Panc1 (cell line): ENCODE measurements around the gene HOXA11. TPM values are rescaled to one million over a fixed set of nuclear protein-coding genes. Genes with fewer than 3 reads are reported as not detected.

Experiments
- ATAC-seq: fragments of 200-7000 bp; cut with Tn5 transposase; 2 replicates; pipeline ENCODE4 v1.9.1; 2020; ENCODE audit warnings: mild to moderate bottlenecking, moderate library complexity
- BruUV-seq: library from RNA; stranded (reverse); fragments of 400-500 nt; replicated peaks from 2 replicates; lab custom pipeline; 2021; lab: Mats Ljungman, UMichigan
- CTCF ChIA-PET: fragments of 300-600 bp; sonication (Branson Sonifier 250); formaldehyde crosslinking; loops from one replicate; lab custom pipeline; 2022; ENCODE audit warnings: antibody characterized with exemption; lab: Charles Lee
- POLR2A ChIA-PET: fragments of 300-600 bp; sonication (Branson Sonifier 250); formaldehyde crosslinking; loops from one replicate; lab custom pipeline; 2022; ENCODE audit warnings: antibody characterized with exemption; lab: Charles Lee
- DNase-seq: peaks from one replicate; pipeline ENCODE4 v3.0.0-alpha.2; 2010; ENCODE audit warnings: low read depth, low spot score
- H3K27ac ChIP-seq: 2 replicates; pipeline ENCODE4 v1.5.1; 2011; ENCODE audit warnings: mild to moderate bottlenecking, low read length, inconsistent platforms
- H3K27me3 ChIP-seq: fragments of 200-500 bp; sonication (Bioruptor generic); 2 replicates; pipeline ENCODE4 v1.6.0; 2014; ENCODE audit warnings: low read length, inconsistent platforms; ENCODE audit not compliant: control insufficient read depth, insufficient read depth
- H3K36me3 ChIP-seq: fragments of 200-500 bp; sonication (Bioruptor generic); 2 replicates; pipeline ENCODE4 v1.5.1; 2014; ENCODE audit warnings: inconsistent platforms, mild to moderate bottlenecking, low read length, moderate library complexity; ENCODE audit not compliant: control insufficient read depth, insufficient read depth
- H3K4me1 ChIP-seq: 2 replicates; pipeline ENCODE4 v1.5.1; 2011; ENCODE audit warnings: inconsistent platforms, mild to moderate bottlenecking, low read length, moderate library complexity; ENCODE audit not compliant: control insufficient read depth, insufficient read depth
- H3K4me3 ChIP-seq, 2 experiments: 2 replicates each; pipeline ENCODE4 v1.5.1; 2011 to 2012; ENCODE audit warnings: low read depth in 2 of 2, low read length in 2 of 2, mild to moderate bottlenecking in 2 of 2, inconsistent platforms in 1 of 2, moderate library complexity in 1 of 2
- H3K9me3 ChIP-seq: fragments of 200-500 bp; sonication (Bioruptor generic); 2 replicates; pipeline ENCODE4 v1.5.1; 2014; ENCODE audit warnings: low read depth, mild to moderate bottlenecking, inconsistent platforms, low read length, moderate library complexity; ENCODE audit not compliant: control insufficient read depth, insufficient read depth
- CTCF ChIP-seq: fragments of 450-650 bp; IDR thresholded peaks from 2 replicates; pipeline ENCODE4 v1.5.1; 2017; ENCODE audit warnings: mild to moderate bottlenecking
- POLR2AphosphoS5 ChIP-seq: IDR thresholded peaks from 2 replicates; pipeline ENCODE4 v1.6.1; 2012; ENCODE audit warnings: mild to moderate bottlenecking, low read depth, low read length, moderate library complexity
- REST ChIP-seq, 2 experiments: IDR thresholded peaks; 2 replicates each; pipeline ENCODE4 v1.6.1; 2011 to 2012; ENCODE audit warnings: low read depth in 2 of 2, control low read depth in 1 of 2, low read length in 1 of 2, mild to moderate bottlenecking in 1 of 2, moderate library complexity in 1 of 2; ENCODE audit not compliant: insufficient read depth in 1 of 2
- SIN3A ChIP-seq: IDR thresholded peaks from 2 replicates; pipeline ENCODE4 v1.6.1; 2012; ENCODE audit warnings: low read depth, mild to moderate bottlenecking, low read length, moderate library complexity, borderline replicate concordance; ENCODE audit not compliant: insufficient read depth
- TCF7L2 ChIP-seq: IDR thresholded peaks from 2 replicates; pipeline ENCODE4 v1.6.1; 2011; ENCODE audit warnings: mild to moderate bottlenecking, low read depth, low read length, inconsistent platforms
- in situ Hi-C: cut with HindIII; loops from 2 replicates; pipeline ENCODE4 v1.10.0; 2016; ENCODE audit warnings: low sequenced_read_pairs, low pct_unique_long_range_greater_than_20kb
- intact Hi-C: fragments of 100-400 bp; cut with micrococcal nuclease; formaldehyde crosslinking; loops from one replicate; pipeline ENCODE4 v1.10.0; 2022; ENCODE audit not compliant: unreplicated experiment
- total RNA-seq: library from RNA; stranded (reverse); gene quantifications from one replicate; pipeline ENCODE4 v1.2.1, GENCODE V29; 2021; ENCODE audit not compliant: unreplicated experiment

HOXA11 gene
- total RNA-seq, 1 experiment from 2014 or later = 0.57 TPM

GRCh38 chr7:27193335-27194001 is 8.4 kb upstream of the HOXA11 start:
- peaks cover 4% of the 10 kb centered on the region; the same call in 1 of the 2 replicates for H3K4me1 ChIP-seq
- no peaks in the 10 kb centered on the region for H3K9me3 ChIP-seq
- intact Hi-C loops (no loop called here), in situ Hi-C loops (no loop called here)
- H3K36me3 ChIP-seq = no peaks in the 10 kb centered on the region
- TF ChIP-seq SIN3A (no peak), CTCF (no peak), REST (IDR thresholded peaks at IDR 0.05; ENCODE audit: insufficient read depth in 1 of 2, low read depth in 2 of 2, low read length in 1 of 2) (no peak), POLR2AphosphoS5 (no peak), TCF7L2 (no peak)
- ATAC-seq (no peak), DNase-seq (no peak)
- H3K4me3 ChIP-seq = no peak overlapping the region
- no peaks in the 10 kb centered on the region; the same call in 1 of the 2 replicates for H3K27me3 ChIP-seq
- H3K27ac ChIP-seq = no peak overlapping the region
- CTCF ChIA-PET = no interaction called here
- POLR2A ChIA-PET = no interaction called here
- BruUV-seq = no TSS peak

- DNase-seq (no peak), ATAC-seq (no peak)
- CTCF ChIA-PET = no interaction called here
- no peaks in the 10 kb centered on the region for H3K36me3 ChIP-seq
- H3K9me3 ChIP-seq = no peaks in the 10 kb centered on the region
- in situ Hi-C loops = no loop called here
- H3K4me3 ChIP-seq = no peak overlapping the region; a peak in 1 of 4 replicates
- POLR2A ChIA-PET = interaction anchor here (0.7 kb wide), 1 partner anchor 185 kb away, joined by 6 read pairs; no protein-coding TSS in a partner anchor
- TF ChIP-seq POLR2AphosphoS5 (no peak), TCF7L2 (no peak), REST (IDR thresholded peaks at IDR 0.05; ENCODE audit: insufficient read depth in 1 of 2, low read depth in 2 of 2, low read length in 1 of 2) (no peak), SIN3A (no peak), CTCF (no peak)
- H3K27ac ChIP-seq = no peak overlapping the region
- H3K27me3 ChIP-seq = no peaks in the 10 kb centered on the region; the same call in 1 of the 2 replicates
- intact Hi-C loops = no loop called here
- no TSS peak for BruUV-seq
- H3K4me1 ChIP-seq = peaks cover 4% of the 10 kb centered on the region; the same call in 1 of the 2 replicates
Observed at GRCh38 chr7:27192546-27193334, 7.7 kb upstream of the HOXA11 start.
